GOT3 (cell line): ENCODE results near the gene TRAFD1.

Experiments
- DNase-seq: peaks from one replicate; lab custom pipeline; 2025; ENCODE audit warnings: mixed read lengths; lab: John Stamatoyannopoulos, UW

The TRAFD1 gene

GRCh38 chr12:112175361-112176155, 50.2 kb downstream of the TRAFD1 start:
- DNase-seq: no peak

GRCh38 chr12:112176321-112177010, 51.1 kb downstream of the TRAFD1 start:
- no peak for DNase-seq

- no peak for DNase-seq
Observed at GRCh38 chr12:112178796-112179195, 53.4 kb downstream of the TRAFD1 start.

GRCh38 chr12:112179341-112179740, 54.0 kb downstream of the TRAFD1 start:
- no peak for DNase-seq

GRCh38 chr12:112179916-112180315, 54.6 kb downstream of the TRAFD1 start:
- DNase-seq: no peak

GRCh38 chr12:112180422-112180821, 55.1 kb downstream of the TRAFD1 start:
- DNase-seq: no peak

- DNase-seq: no peak
Observed at GRCh38 chr12:112182499-112182898, 57.1 kb downstream of the TRAFD1 start.

- no peak for DNase-seq
Observed at GRCh38 chr12:112183141-112184021, 58.0 kb downstream of the TRAFD1 start.

GRCh38 chr12:112184056-112184887, 58.9 kb downstream of the TRAFD1 start:
- DNase-seq: no peak

- no peak for DNase-seq
Observed at GRCh38 chr12:112185093-112185923, 59.9 kb downstream of the TRAFD1 start.

- no peak for DNase-seq
Observed at GRCh38 chr12:112188130-112188830, 62.9 kb downstream of the TRAFD1 start.

GRCh38 chr12:112190231-112191025, 65.1 kb downstream of the TRAFD1 start:
- DNase-seq: no peak

- no peak for DNase-seq
Observed at GRCh38 chr12:112191201-112191600, 65.8 kb downstream of the TRAFD1 start.

- DNase-seq: no peak
Observed at GRCh38 chr12:112191840-112192321, 66.5 kb downstream of the TRAFD1 start.

- DNase-seq: no peak
Observed at GRCh38 chr12:112192475-112192874, 67.1 kb downstream of the TRAFD1 start.

GRCh38 chr12:112194601-112195247, 69.4 kb downstream of the TRAFD1 start:
- no peak for DNase-seq

- DNase-seq: no peak
Observed at GRCh38 chr12:112196196-112196875, 71.0 kb downstream of the TRAFD1 start.
